OCI-LY7 (cell line): ENCODE data around the gene GAREM1. TPM values are rescaled to one million over a fixed set of nuclear protein-coding genes. Genes with fewer than 3 reads are reported as not detected.

Experiments used
- BruUV-seq: library from RNA; stranded (reverse); fragments of 400-500 nt; replicated peaks from 2 replicates; lab custom pipeline; 2021; lab: Mats Ljungman, UMichigan
- CTCF ChIA-PET: fragments of 300-600 bp; sonication (Branson Sonifier 250); formaldehyde crosslinking; loops from one replicate; lab custom pipeline; 2022; ENCODE audit warnings: antibody characterized with exemption; ENCODE audit not compliant: unreplicated experiment; lab: Charles Lee
- POLR2A ChIA-PET: fragments of 300-600 bp; sonication (Branson Sonifier 250); formaldehyde crosslinking; loops from one replicate; lab custom pipeline; 2022; ENCODE audit warnings: antibody characterized with exemption; lab: Charles Lee
- DNase-seq: peaks from one replicate; pipeline ENCODE4 v3.0.0-alpha.2; 2015; ENCODE audit warnings: low spot score
- H2AFZ ChIP-seq: fragments of 200-600 bp; sonication (generic), shearing (Covaris generic); 2 replicates; pipeline ENCODE4 v1.6.1; 2014; ENCODE audit warnings: mild to moderate bottlenecking, antibody characterized with exemption, low read length, moderate library complexity
- H3K27ac ChIP-seq: fragments of 200-600 bp; sonication (generic); 2 replicates; pipeline ENCODE4 v1.5.1; 2014; ENCODE audit warnings: mixed run types, low read depth, mild to moderate bottlenecking, moderate library complexity, low read length, inconsistent platforms; ENCODE audit not compliant: poor library complexity, severe bottlenecking
- H3K36me3 ChIP-seq: fragments of 200-600 bp; sonication (generic); 2 replicates; pipeline ENCODE4 v1.6.1; 2014; ENCODE audit warnings: mild to moderate bottlenecking, antibody characterized with exemption, low read length, moderate library complexity, mixed read lengths; ENCODE audit not compliant: insufficient read depth
- H3K4me1 ChIP-seq: fragments of 200-600 bp; sonication (generic); 2 replicates; pipeline ENCODE4 v1.5.1; 2014; ENCODE audit warnings: mild to moderate bottlenecking, low read length; ENCODE audit not compliant: insufficient read depth, poor library complexity, severe bottlenecking
- H3K4me2 ChIP-seq: fragments of 200-600 bp; sonication (generic); 2 replicates; pipeline ENCODE4 v1.6.1; 2014; ENCODE audit warnings: mild to moderate bottlenecking, low read length
- H3K4me3 ChIP-seq: fragments of 200-600 bp; sonication (generic); 2 replicates; pipeline ENCODE4 v1.5.1; 2014; ENCODE audit warnings: mild to moderate bottlenecking, low read depth, low read length; ENCODE audit not compliant: poor library complexity, severe bottlenecking
- H3K79me2 ChIP-seq: fragments of 200-600 bp; sonication (generic); 2 replicates; pipeline ENCODE4 v1.6.1; 2016; ENCODE audit warnings: low read depth, mild to moderate bottlenecking, low read length, moderate library complexity, mixed read lengths; ENCODE audit not compliant: insufficient read depth
- H3K9me2 ChIP-seq: fragments of 200-600 bp; sonication (generic); 2 replicates; pipeline ENCODE4 v1.6.1; 2016; ENCODE audit warnings: mild to moderate bottlenecking, low read length, mixed read lengths; ENCODE audit not compliant: insufficient read depth
- H3K9me3 ChIP-seq: fragments of 200-600 bp; sonication (generic); 2 replicates; pipeline ENCODE4 v1.6.1; 2014; ENCODE audit warnings: mild to moderate bottlenecking, mixed run types, low read length, mixed read lengths
- H4K20me1 ChIP-seq: fragments of 200-600 bp; sonication (generic); 2 replicates; pipeline ENCODE4 v1.6.1; 2014; ENCODE audit warnings: mild to moderate bottlenecking, antibody characterized with exemption, low read length, moderate library complexity, mixed read lengths; ENCODE audit not compliant: insufficient read depth
- EZH2phosphoT487 ChIP-seq: fragments of 200-600 bp; sonication (generic); IDR thresholded peaks from 2 replicates; pipeline ENCODE4 v1.6.1; 2018; ENCODE audit warnings: low read depth, borderline replicate concordance, mild to moderate bottlenecking, mixed run types, antibody characterized with exemption, low read length, moderate library complexity, mixed read lengths
- intact Hi-C: fragments of 100-400 bp; cut with micrococcal nuclease; formaldehyde crosslinking; loops from one replicate; pipeline ENCODE4 v1.10.0; 2022; ENCODE audit not compliant: unreplicated experiment
- total RNA-seq, 2 experiments: library from RNA; depleted of rRNA in 1 of 2; stranded (reverse); fragments of >200 nt in 1 of 2; shearing (Covaris generic) in 1 of 2; gene quantifications; 2 replicates each; pipeline ENCODE4 v1.2.3, GENCODE V29; 2014 to 2022
- TF ChIP-seq, protein P1 (sequence below): fragments of 200-600 bp; sonication (generic); conservative IDR thresholded peaks from 2 replicates; pipeline ENCODE4 v1.5.1; 2014; ENCODE audit warnings: mild to moderate bottlenecking, antibody characterized with exemption, low read length, moderate library complexity, mixed read lengths

Gene GAREM1
- total RNA-seq, 2 experiments from 2014 or later = 1.0 to 2.7 TPM

DNA sequence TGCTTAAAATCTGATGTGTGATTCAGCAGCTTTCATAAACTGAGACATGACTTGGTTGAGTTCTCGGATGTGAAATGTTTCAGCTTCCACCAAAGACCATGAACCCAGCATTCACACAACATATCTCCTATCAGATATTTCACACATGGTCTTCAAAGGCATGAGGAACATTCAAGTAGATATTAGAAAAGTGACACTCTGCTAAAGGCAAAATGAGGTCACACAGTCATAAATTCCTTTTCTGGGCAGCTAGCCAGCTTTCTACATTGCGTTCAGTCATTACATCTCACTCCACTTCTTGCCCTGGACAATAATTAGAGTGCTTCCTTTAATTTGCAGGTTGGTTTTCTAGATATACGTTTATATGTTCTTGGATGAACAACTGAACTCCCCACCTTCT is 96.7 kb downstream of the GAREM1 start:
- intact Hi-C loops = no loop called here
- no TSS peak for BruUV-seq
- no peaks in the 10 kb centered on the region for H3K79me2 ChIP-seq
- no peak overlapping the region for H3K27ac ChIP-seq
- H3K9me2 ChIP-seq = no peaks in the 10 kb centered on the region
- H4K20me1 ChIP-seq = no peaks in the 10 kb centered on the region
- H3K9me3 ChIP-seq = no peaks in the 10 kb centered on the region
- no peak for TF ChIP-seq EZH2phosphoT487
- TF ChIP-seq, protein P1, sequence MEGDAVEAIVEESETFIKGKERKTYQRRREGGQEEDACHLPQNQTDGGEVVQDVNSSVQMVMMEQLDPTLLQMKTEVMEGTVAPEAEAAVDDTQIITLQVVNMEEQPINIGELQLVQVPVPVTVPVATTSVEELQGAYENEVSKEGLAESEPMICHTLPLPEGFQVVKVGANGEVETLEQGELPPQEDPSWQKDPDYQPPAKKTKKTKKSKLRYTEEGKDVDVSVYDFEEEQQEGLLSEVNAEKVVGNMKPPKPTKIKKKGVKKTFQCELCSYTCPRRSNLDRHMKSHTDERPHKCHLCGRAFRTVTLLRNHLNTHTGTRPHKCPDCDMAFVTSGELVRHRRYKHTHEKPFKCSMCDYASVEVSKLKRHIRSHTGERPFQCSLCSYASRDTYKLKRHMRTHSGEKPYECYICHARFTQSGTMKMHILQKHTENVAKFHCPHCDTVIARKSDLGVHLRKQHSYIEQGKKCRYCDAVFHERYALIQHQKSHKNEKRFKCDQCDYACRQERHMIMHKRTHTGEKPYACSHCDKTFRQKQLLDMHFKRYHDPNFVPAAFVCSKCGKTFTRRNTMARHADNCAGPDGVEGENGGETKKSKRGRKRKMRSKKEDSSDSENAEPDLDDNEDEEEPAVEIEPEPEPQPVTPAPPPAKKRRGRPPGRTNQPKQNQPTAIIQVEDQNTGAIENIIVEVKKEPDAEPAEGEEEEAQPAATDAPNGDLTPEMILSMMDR = no peak
- no peak overlapping the region for H2AFZ ChIP-seq
- no peak overlapping the region for H3K4me3 ChIP-seq
- no peaks in the 10 kb centered on the region for H3K4me1 ChIP-seq
- ChIA-PET POLR2A (no interaction called here), CTCF (no interaction called here)
- no peaks in the 10 kb centered on the region for H3K36me3 ChIP-seq
- no peak overlapping the region for H3K4me2 ChIP-seq
- no peak for DNase-seq

DNA sequence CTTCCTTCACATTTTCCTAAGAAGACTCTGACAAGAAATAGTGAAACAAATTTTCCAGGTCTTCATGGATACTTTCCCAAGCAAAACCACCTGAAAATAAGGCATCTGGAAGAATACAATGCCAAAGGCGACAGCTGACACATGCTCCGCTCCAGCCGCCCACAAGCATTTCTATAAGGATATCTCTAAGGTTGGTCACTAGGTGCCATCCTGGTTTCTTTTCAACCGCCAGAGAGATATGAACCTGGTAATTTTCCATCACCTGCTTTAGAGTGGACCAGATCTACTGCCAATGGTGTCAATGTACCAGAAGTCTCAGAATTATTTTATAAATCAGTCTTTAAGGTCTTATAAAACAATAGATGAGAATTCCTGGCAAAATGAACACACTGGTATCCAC is 97.2 kb downstream of the GAREM1 start:
- BruUV-seq = no TSS peak
- Histone ChIP-seq H3K4me2 (no peak overlapping the region), H3K4me3 (no peak overlapping the region), H3K36me3 (no peaks in the 10 kb centered on the region), H4K20me1 (no peaks in the 10 kb centered on the region), H3K9me2 (no peaks in the 10 kb centered on the region), H3K9me3 (no peaks in the 10 kb centered on the region), H3K79me2 (no peaks in the 10 kb centered on the region), H3K4me1 (no peaks in the 10 kb centered on the region), H3K27ac (no peak overlapping the region), H2AFZ (no peak overlapping the region)
- ChIA-PET CTCF (no interaction called here), POLR2A (no interaction called here)
- TF ChIP-seq, protein P1 = no peak
- TF ChIP-seq EZH2phosphoT487 = no peak
- no peak for DNase-seq
- intact Hi-C loops = no loop called here

DNA sequence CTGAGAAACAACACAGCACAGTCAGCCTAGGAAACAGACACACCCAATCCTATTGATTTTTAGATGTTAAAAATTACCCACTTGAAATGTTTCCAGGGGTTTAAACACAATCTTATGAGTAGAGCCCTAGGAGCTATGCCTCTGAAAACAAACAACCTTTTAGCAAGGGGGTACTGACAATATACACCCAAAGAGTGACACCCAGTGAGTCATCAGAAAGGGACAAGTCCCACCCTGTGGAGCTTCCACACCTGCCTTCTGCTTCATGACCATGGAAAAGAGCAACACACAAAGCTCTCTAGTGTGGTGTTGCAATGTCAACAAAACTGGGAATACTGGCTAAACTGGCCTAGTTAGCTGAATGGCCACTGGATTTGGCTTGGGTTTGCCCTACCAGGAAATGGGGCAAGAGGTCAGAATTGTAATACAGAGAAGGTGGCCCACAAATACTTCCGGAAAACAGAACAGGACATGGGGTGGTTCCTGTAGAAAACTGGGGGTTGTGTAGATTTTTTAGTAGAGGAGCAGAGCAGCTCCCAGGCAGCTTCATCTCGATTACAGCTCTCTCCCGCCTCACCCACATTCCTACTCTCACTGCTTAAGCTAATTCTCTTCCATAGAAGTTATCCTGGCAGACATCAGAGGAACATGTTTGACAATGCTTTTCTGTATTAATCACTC is 98.2 kb downstream of the GAREM1 start:
- BruUV-seq = no TSS peak
- no peaks in the 10 kb centered on the region for H3K9me2 ChIP-seq
- DNase-seq = no peak
- H3K4me1 ChIP-seq = no peaks in the 10 kb centered on the region
- H3K27ac ChIP-seq = no peak overlapping the region
- ChIA-PET POLR2A (no interaction called here), CTCF (no interaction called here)
- H3K36me3 ChIP-seq = no peaks in the 10 kb centered on the region
- no peak overlapping the region for H3K4me3 ChIP-seq
- no peaks in the 10 kb centered on the region for H4K20me1 ChIP-seq
- no peak overlapping the region for H3K4me2 ChIP-seq
- intact Hi-C loops = no loop called here
- no peak overlapping the region for H2AFZ ChIP-seq
- TF ChIP-seq EZH2phosphoT487 = no peak
- TF ChIP-seq, protein P1 = no peak
- no peaks in the 10 kb centered on the region for H3K9me3 ChIP-seq
- no peaks in the 10 kb centered on the region for H3K79me2 ChIP-seq
